ENCODE data around the gene ARHGAP44. TPM values are rescaled to one million over a fixed set of nuclear protein-coding genes. Genes with fewer than 3 reads are reported as not detected.

ARHGAP44 gene
- total and polyA plus RNA-seq, 2 donors (not counting 1 experiment from before 2014, with no cell fraction given): 0.78 to 11.6 TPM

GRCh38 chr17:12979246-12979645 is 189.9 kb downstream of the ARHGAP44 start:
- Mint-ChIP-seq H3K27me3 (peaks cover 6% of the 10 kb centered on the region), H3K4me1 (peaks cover 8% of the 10 kb centered on the region), H3K9me3 (ENCODE audit: insufficient read depth) (no peaks in the 10 kb centered on the region), H3K27ac (no peak overlapping the region), H3K4me3 (no peak overlapping the region)
- Histone ChIP-seq H3K79me2 (ENCODE audit: control insufficient read depth, insufficient read depth, low read length) (no peaks in the 10 kb centered on the region), H4K20me1 (ENCODE audit: control insufficient read depth, insufficient read depth, low read length, poor library complexity, severe bottlenecking) (no peaks in the 10 kb centered on the region), H3K9me3 (ENCODE audit: control extremely low read depth in 1 of 3, control insufficient read depth in 2 of 3, insufficient read depth in 1 of 3, low read length in 2 of 3) (no peaks in the 10 kb centered on the region), H3K4me2 (replicated peaks; ENCODE audit: low read depth, low read length, poor library complexity, severe bottlenecking) (no peak overlapping the region), H3K4me1 (ENCODE audit: control insufficient read depth in 2 of 2, insufficient read depth in 2 of 2, low read length in 2 of 2) (no peaks in the 10 kb centered on the region), H3K9ac (ENCODE audit: low read length) (no peak overlapping the region), H3K36me3 (replicated peaks in 1 of 2; ENCODE audit: control extremely low read depth in 1 of 2, control insufficient read depth in 1 of 2, extremely low read depth in 1 of 2, insufficient read depth in 2 of 2, low read length in 1 of 2) (no peaks in the 10 kb centered on the region), H2AFZ (ENCODE audit: insufficient read depth, low read depth, low read length, poor library complexity, severe bottlenecking) (no peak overlapping the region), H3K27ac (ENCODE audit: low read length in 2 of 2) (no peak overlapping the region), H3K4me3 (ENCODE audit: control extremely low read depth in 1 of 5, extremely low read depth in 1 of 5, insufficient read depth in 1 of 5, low read depth in 2 of 5, low read length in 4 of 5) (no peak overlapping the region), H3K27me3 (replicated peaks in 1 of 4; ENCODE audit: control extremely low read depth in 1 of 4, control insufficient read depth in 3 of 4, insufficient read depth in 4 of 4, low read length in 3 of 4) (no peaks in the 10 kb centered on the region)
- TF ChIP-seq EZH2 (IDR thresholded peaks at IDR 0.05; ENCODE audit: borderline replicate concordance, insufficient read depth, low read depth, low read length, poor library complexity, severe bottlenecking) (no peak), CTCF (IDR thresholded peaks at IDR 0.05) (no peak)
- WGBS (ENCODE audit: insufficient coverage): 93% methylated on average over 5 of the region's 5 CpGs
- DNase-seq (no peak), ATAC-seq (ENCODE audit: low read depth) (no peak)
- ChIA-PET CTCF (no interaction called here), POLR2A (no interaction called here)
- intact Hi-C loops (cut with micrococcal nuclease): no loop called here

GRCh38 chr17:12979826-12980500 is 190.7 kb downstream of the ARHGAP44 start:
- Histone ChIP-seq H3K4me2 (replicated peaks; ENCODE audit: low read depth, low read length, poor library complexity, severe bottlenecking) (no peak overlapping the region), H4K20me1 (ENCODE audit: control insufficient read depth, insufficient read depth, low read length, poor library complexity, severe bottlenecking) (no peaks in the 10 kb centered on the region), H3K4me3 (ENCODE audit: control extremely low read depth in 1 of 5, extremely low read depth in 1 of 5, insufficient read depth in 1 of 5, low read depth in 2 of 5, low read length in 4 of 5) (no peak overlapping the region), H3K27me3 (replicated peaks in 1 of 4; ENCODE audit: control extremely low read depth in 1 of 4, control insufficient read depth in 3 of 4, insufficient read depth in 4 of 4, low read length in 3 of 4) (no peaks in the 10 kb centered on the region), H3K9me3 (ENCODE audit: control extremely low read depth in 1 of 3, control insufficient read depth in 2 of 3, insufficient read depth in 1 of 3, low read length in 2 of 3) (no peaks in the 10 kb centered on the region), H3K36me3 (replicated peaks in 1 of 2; ENCODE audit: control extremely low read depth in 1 of 2, control insufficient read depth in 1 of 2, extremely low read depth in 1 of 2, insufficient read depth in 2 of 2, low read length in 1 of 2) (no peaks in the 10 kb centered on the region), H3K79me2 (ENCODE audit: control insufficient read depth, insufficient read depth, low read length) (no peaks in the 10 kb centered on the region), H3K27ac (ENCODE audit: low read length in 2 of 2) (no peak overlapping the region), H3K9ac (ENCODE audit: low read length) (no peak overlapping the region), H3K4me1 (ENCODE audit: control insufficient read depth in 2 of 2, insufficient read depth in 2 of 2, low read length in 2 of 2) (no peaks in the 10 kb centered on the region), H2AFZ (ENCODE audit: insufficient read depth, low read depth, low read length, poor library complexity, severe bottlenecking) (no peak overlapping the region)
- Mint-ChIP-seq H3K27me3 (peaks cover 3% of the 10 kb centered on the region), H3K9me3 (ENCODE audit: insufficient read depth) (no peaks in the 10 kb centered on the region), H3K4me3 (no peak overlapping the region), H3K4me1 (peaks cover 6% of the 10 kb centered on the region), H3K27ac (no peak overlapping the region)
- ATAC-seq (ENCODE audit: low read depth) (no peak), DNase-seq (no peak)
- POLR2A ChIA-PET: no interaction called here
- CTCF ChIA-PET: no interaction called here
- intact Hi-C loops (cut with micrococcal nuclease): no loop called here
- no peak for TF ChIP-seq EZH2 (IDR thresholded peaks at IDR 0.05; ENCODE audit: borderline replicate concordance, insufficient read depth, low read depth, low read length, poor library complexity, severe bottlenecking)
- no peak for TF ChIP-seq CTCF (IDR thresholded peaks at IDR 0.05)
- 96% methylated on average over 9 of the region's 12 CpGs for WGBS (ENCODE audit: insufficient coverage)

Data from B cell (primary cell).